K562 (cell line): ENCODE data around the gene PRKAA2. TPM values are rescaled to one million over a fixed set of nuclear protein-coding genes. Genes with fewer than 3 reads are reported as not detected.

Source experiments
- ATAC-seq: fragments of 200-7000 bp; cut with Tn5 transposase; 3 replicates; pipeline ENCODE4 v1.9.1; 2020; ENCODE audit warnings: moderate library complexity
- BruUV-seq: library from RNA; stranded (reverse); fragments of 400-500 nt; replicated peaks from 2 replicates; lab custom pipeline; 2021; lab: Mats Ljungman, UMichigan
- CTCF ChIA-PET: fragments of 300-600 bp; formaldehyde crosslinking; extraction: SDS; loops from one replicate; lab custom pipeline; 2021; ENCODE audit warnings: low intra/inter-chr PET ratio; lab: Yijun Ruan, JAX
- POLR2A ChIA-PET: fragments of 300-600, 350-650 bp; sonication (Branson Sonifier 250); formaldehyde crosslinking; extraction: SDS; loops from one replicate; lab custom pipeline; 2021; ENCODE audit warnings: antibody characterized with exemption, inconsistent platforms; lab: Yijun Ruan, JAX
- DNase-seq, 4 experiments: peaks; one replicate each; pipeline versions ENCODE4 v3.0.0 to v3.0.0-alpha.2; 2011 to 2018; ENCODE audit warnings: low spot score in 3 of 4, mixed read lengths in 3 of 4; ENCODE audit errors: extremely low read depth in 1 of 4
- FAIRE-seq: peaks from 2 replicates; lab custom pipeline; 2011; peaks lifted over from hg19 to GRCh38; lab: Jason Lieb, UNC
- H2AFZ ChIP-seq: 2 replicates; pipeline ENCODE4 v1.6.0; 2011; ENCODE audit warnings: low read depth, low read length, control low read depth, inconsistent platforms
- H3K27ac ChIP-seq: fragments of 200-600 bp; 3 replicates; pipeline ENCODE4 v1.8.0; 2011; ENCODE audit warnings: low read depth, mild to moderate bottlenecking, control low read depth, inconsistent platforms, low read length, moderate library complexity, mixed read lengths; ENCODE audit errors: extremely low read depth
- H3K27me3 ChIP-seq, 2 experiments: fragments of 300-600 bp in 1 of 2; 2 replicates in 1 of 2; 3 replicates in 1 of 2; pipeline versions ENCODE4 v1.6.0 to v1.8.0; 2011; ENCODE audit warnings: inconsistent platforms in 2 of 2, low read length in 2 of 2, mild to moderate bottlenecking in 1 of 2, mixed read lengths in 1 of 2, moderate library complexity in 1 of 2; ENCODE audit not compliant: control insufficient read depth in 2 of 2, insufficient read depth in 2 of 2
- H3K36me3 ChIP-seq: fragments of 300-600 bp; 3 replicates; pipeline ENCODE4 v1.8.0; 2011; ENCODE audit warnings: mild to moderate bottlenecking, low read length, inconsistent platforms; ENCODE audit not compliant: control insufficient read depth, insufficient read depth
- H3K4me1 ChIP-seq, 2 experiments: fragments of 200-600 bp in 1 of 2; replicated peaks in 1 of 2; 2 replicates in 1 of 2; 3 replicates in 1 of 2; pipeline versions ENCODE4 v1.5.1 to v1.8.0; 2011; ENCODE audit warnings: inconsistent platforms in 2 of 2, low read length in 2 of 2, mild to moderate bottlenecking in 1 of 2, mixed read lengths in 1 of 2, moderate library complexity in 1 of 2; ENCODE audit not compliant: control insufficient read depth in 2 of 2, insufficient read depth in 2 of 2
- H3K4me2 ChIP-seq: 2 replicates; pipeline ENCODE4 v1.6.1; 2011; ENCODE audit warnings: low read length, control low read depth, inconsistent platforms, mixed read lengths; ENCODE audit not compliant: insufficient read depth
- H3K4me3 ChIP-seq: fragments of 200-600 bp; sonication (generic), shearing (Covaris generic); 2 replicates; pipeline ENCODE4 v1.5.1; 2016; ENCODE audit warnings: control low read depth, inconsistent platforms
- H3K79me2 ChIP-seq: fragments of 200-600 bp; 3 replicates; pipeline ENCODE4 v1.8.0; 2011; ENCODE audit warnings: low read length, inconsistent platforms; ENCODE audit not compliant: control insufficient read depth, insufficient read depth
- H3K9ac ChIP-seq, 2 experiments: 2 replicates each; pipeline versions ENCODE4 v1.6.0 to v1.6.1; 2011; ENCODE audit warnings: low read depth in 2 of 2, low read length in 2 of 2, control low read depth in 1 of 2, inconsistent platforms in 1 of 2, mild to moderate bottlenecking in 1 of 2, mixed read lengths in 1 of 2; ENCODE audit not compliant: insufficient read depth in 1 of 2
- H3K9me1 ChIP-seq: one replicate; pipeline ENCODE4 v1.6.0; 2011; ENCODE audit warnings: inconsistent platforms, mild to moderate bottlenecking, low read length, moderate library complexity; ENCODE audit not compliant: control insufficient read depth, insufficient read depth
- H3K9me3 ChIP-seq: replicated peaks from 2 replicates; pipeline ENCODE4 v1.5.1; 2011; ENCODE audit warnings: low read depth, low read length, inconsistent platforms; ENCODE audit not compliant: control insufficient read depth, insufficient read depth
- H4K20me1 ChIP-seq: replicated peaks from 2 replicates; pipeline ENCODE4 v1.6.1; 2011; ENCODE audit warnings: low read length, inconsistent platforms, mixed read lengths; ENCODE audit not compliant: control insufficient read depth, insufficient read depth
- ARHGAP35 ChIP-seq: fragments of 450-650 bp; IDR thresholded peaks from 2 replicates; pipeline ENCODE4 v1.6.1; 2018; ENCODE audit not compliant: partially characterized antibody
- CTBP1 ChIP-seq: fragments of 450-650 bp; IDR thresholded peaks from 2 replicates; pipeline ENCODE4 v1.6.1; 2016; ENCODE audit warnings: borderline replicate concordance
- GATAD2A ChIP-seq: fragments of 450-650 bp; IDR thresholded peaks from 2 replicates; pipeline ENCODE4 v1.6.1; 2017
- ILK ChIP-seq: fragments of 450-650 bp; IDR thresholded peaks from 2 replicates; pipeline ENCODE4 v1.6.1; 2016; ENCODE audit warnings: missing genetic modification characterization, low read depth, mild to moderate bottlenecking, missing compliant biosample characterization, moderate library complexity, borderline replicate concordance
- PML ChIP-seq: IDR thresholded peaks from 2 replicates; pipeline ENCODE4 v1.6.1; 2012; ENCODE audit warnings: low read length, inconsistent platforms
- POU5F1 ChIP-seq: fragments of 150-350 bp; IDR thresholded peaks from 2 replicates; pipeline ENCODE4 v1.6.1; 2014; ENCODE audit warnings: borderline replicate concordance, low read length, low read depth, mild to moderate bottlenecking; ENCODE audit not compliant: partially characterized antibody
- RBBP5 ChIP-seq: fragments of 200-600 bp; sonication (generic); IDR thresholded peaks from 2 replicates; pipeline ENCODE4 v1.6.1; 2012; ENCODE audit warnings: borderline replicate concordance, mild to moderate bottlenecking, low read length, control low read depth, inconsistent platforms; ENCODE audit not compliant: insufficient read depth, poor library complexity, severe bottlenecking
- SNRNP70 ChIP-seq: fragments of 200-400 bp; formaldehyde crosslinking; optimal IDR thresholded peaks from 2 replicates; pipeline ENCODE3; 2017; ENCODE audit warnings: low read depth, low read length
- SRF ChIP-seq, 2 experiments: fragments of 250-450, 450-650 bp in 1 of 2; sonication (Bioruptor Pico) in 1 of 2; sonication (generic) in 1 of 2; formaldehyde crosslinking; IDR thresholded peaks; 2 replicates each; pipeline versions ENCODE4 v1.5.0 to v1.5.1; 2020 to 2022; ENCODE audit warnings: mild to moderate bottlenecking in 1 of 2, missing genetic modification reagents in 1 of 2
- SRSF7 ChIP-seq: fragments of 200-400 bp; formaldehyde crosslinking; optimal IDR thresholded peaks from 2 replicates; pipeline ENCODE3; 2017; ENCODE audit warnings: mild to moderate bottlenecking, low read depth, low read length
- YBX1 ChIP-seq: fragments of 450-650 bp; IDR thresholded peaks from 2 replicates; pipeline ENCODE4 v1.7.1; 2016; ENCODE audit warnings: mild to moderate bottlenecking
- ZNF444 ChIP-seq: fragments of 250-450 bp; sonication (Bioruptor Pico); IDR thresholded peaks from 2 replicates; pipeline ENCODE4 v1.4.0; 2020; ENCODE audit warnings: mild to moderate bottlenecking, moderate library complexity
- WGBS: fragments of 100-300 bp; shearing (Covaris generic); methylation state at CpG from one replicate; pipeline ENCODE4 v1.1.6; 2016; ENCODE audit warnings: low coverage, mixed read lengths; ENCODE audit not compliant: insufficient coverage; ENCODE audit errors: missing lambda C conversion rate; 5-methylcytosine and 5-hydroxymethylcytosine counted together
- in situ Hi-C: fragments of 300-500 bp; cut with MboI; formaldehyde crosslinking; loops from 4 replicates; pipeline ENCODE4 v1.15.0; 2018; ENCODE audit warnings: inconsistent platforms, mixed read lengths
- intact Hi-C: fragments of 100-400 bp; cut with micrococcal nuclease; formaldehyde crosslinking; loops from 2 replicates; pipeline ENCODE4 v1.14.2; 2022
- polyA plus RNA-seq, 8 experiments: library from polyadenylated mRNA; depleted of rRNA in 4 of 8; stranded (reverse) in 5 of 8; unstranded in 3 of 8; fragments of >200 nt; fragmentation: Nextera tagmentation in 2 of 8; fragmentation: Illumina TruSeq in 1 of 8; extraction: Ambion mirVana in 2 of 8; extraction: Trizol in 1 of 8; gene quantifications; 2 replicates each; pipeline versions ENCODE4 v1.2.1 to v1.2.3, GENCODE V29; 2011 to 2014; ENCODE audit warnings: inconsistent platforms in 1 of 8, missing spikeins in 1 of 8
- total RNA-seq, 7 experiments: library from RNA; depleted of rRNA in 6 of 7; stranded (reverse); fragments of >200 nt in 6 of 7; fragmentation: Illumina TruSeq in 2 of 7; extraction: Trizol in 2 of 7; gene quantifications; 2 replicates each; pipeline versions ENCODE4 v1.2.1 to v1.2.3, GENCODE V29; 2011 to 2021; ENCODE audit warnings: low replicate concordance in 1 of 7
- TF ChIP-seq, protein P1 (sequence below): fragments of 450-650 bp; IDR thresholded peaks from 2 replicates; pipeline ENCODE4 v1.6.1; 2014; ENCODE audit warnings: low read depth, mild to moderate bottlenecking, moderate library complexity, borderline replicate concordance

PRKAA2 gene
- total and polyA plus RNA-seq, 9 of the 15 experiments (the other 6 are each of a cell fraction or from before 2014, with no cell fraction given), result 0.01 TPM; not detected in 8

- no peak for TF ChIP-seq SRF (CRISPR knock-in tag; IDR thresholded peaks at IDR 0.05)
- TF ChIP-seq RBBP5, result no peak
Observed at GRCh38 chr1:56703747-56704146, 58.6 kb downstream of the PRKAA2 start (continued).

DNA sequence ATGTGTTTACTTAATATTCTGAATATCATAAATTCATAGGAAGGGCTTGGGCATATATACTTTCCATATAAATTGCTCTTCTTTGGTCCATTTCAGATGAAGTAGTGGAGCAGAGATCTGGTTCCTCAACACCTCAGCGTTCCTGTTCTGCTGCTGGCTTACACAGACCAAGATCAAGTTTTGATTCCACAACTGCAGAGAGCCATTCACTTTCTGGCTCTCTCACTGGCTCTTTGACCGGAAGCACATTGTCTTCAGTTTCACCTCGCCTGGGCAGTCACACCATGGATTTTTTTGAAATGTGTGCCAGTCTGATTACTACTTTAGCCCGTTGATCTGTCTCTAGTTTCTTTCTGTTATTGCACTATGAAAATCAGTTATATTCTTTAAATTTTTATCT, 62.3 kb downstream of the PRKAA2 start:
- Histone ChIP-seq H3K4me2 (no peak overlapping the region), H3K4me1 (no peaks in the 10 kb centered on the region), H3K79me2 (no peaks in the 10 kb centered on the region), H3K36me3 (no peaks in the 10 kb centered on the region), H3K27ac (no peak overlapping the region), H3K9me1 (no peaks in the 10 kb centered on the region), H2AFZ (no peak overlapping the region), H3K9me3 (no peaks in the 10 kb centered on the region), H3K27me3 (no peaks in the 10 kb centered on the region), H3K9ac (no peak overlapping the region), H4K20me1 (no peaks in the 10 kb centered on the region), H3K4me3 (no peak overlapping the region)
- 0% methylated on average over 4 of the region's 4 CpGs for WGBS
- no TSS peak for BruUV-seq
- in situ Hi-C loops (no loop called here), intact Hi-C loops (loop anchor here (10.0 kb wide), 1 partner anchor 1423 kb away; no protein-coding TSS in a partner anchor)
- no peak for TF ChIP-seq ZNF444
- no peak for TF ChIP-seq YBX1
- TF ChIP-seq ILK (tag), result no peak
- TF ChIP-seq PML, result no peak
- TF ChIP-seq, protein P1, sequence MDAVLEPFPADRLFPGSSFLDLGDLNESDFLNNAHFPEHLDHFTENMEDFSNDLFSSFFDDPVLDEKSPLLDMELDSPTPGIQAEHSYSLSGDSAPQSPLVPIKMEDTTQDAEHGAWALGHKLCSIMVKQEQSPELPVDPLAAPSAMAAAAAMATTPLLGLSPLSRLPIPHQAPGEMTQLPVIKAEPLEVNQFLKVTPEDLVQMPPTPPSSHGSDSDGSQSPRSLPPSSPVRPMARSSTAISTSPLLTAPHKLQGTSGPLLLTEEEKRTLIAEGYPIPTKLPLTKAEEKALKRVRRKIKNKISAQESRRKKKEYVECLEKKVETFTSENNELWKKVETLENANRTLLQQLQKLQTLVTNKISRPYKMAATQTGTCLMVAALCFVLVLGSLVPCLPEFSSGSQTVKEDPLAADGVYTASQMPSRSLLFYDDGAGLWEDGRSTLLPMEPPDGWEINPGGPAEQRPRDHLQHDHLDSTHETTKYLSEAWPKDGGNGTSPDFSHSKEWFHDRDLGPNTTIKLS, result no peak
- TF ChIP-seq CTBP1, result no peak
- no peak for TF ChIP-seq GATAD2A
- TF ChIP-seq ARHGAP35, result no peak
- TF ChIP-seq POU5F1, result no peak
- no peak for TF ChIP-seq SRSF7
- TF ChIP-seq SNRNP70, result no peak
- no peak for DNase-seq
- no peak for FAIRE-seq
- ChIA-PET POLR2A (no interaction called here), CTCF (no interaction called here)
- ATAC-seq, result no peak
